GM21529 (cell line): ENCODE measurements around the gene ABCD2.
"Not testable (repeated sequence)": the region's sequence is repeated elsewhere in the genome, so short reads cannot be mapped to it uniquely, and the experiment has no call there.

ENCODE experiments used
- ATAC-seq: cut with Tn5 transposase; IDR thresholded peaks from one replicate; pipeline ENCODE4 v1.9.1; 2021; ENCODE audit not compliant: unreplicated experiment

ABCD2 gene

DNA sequence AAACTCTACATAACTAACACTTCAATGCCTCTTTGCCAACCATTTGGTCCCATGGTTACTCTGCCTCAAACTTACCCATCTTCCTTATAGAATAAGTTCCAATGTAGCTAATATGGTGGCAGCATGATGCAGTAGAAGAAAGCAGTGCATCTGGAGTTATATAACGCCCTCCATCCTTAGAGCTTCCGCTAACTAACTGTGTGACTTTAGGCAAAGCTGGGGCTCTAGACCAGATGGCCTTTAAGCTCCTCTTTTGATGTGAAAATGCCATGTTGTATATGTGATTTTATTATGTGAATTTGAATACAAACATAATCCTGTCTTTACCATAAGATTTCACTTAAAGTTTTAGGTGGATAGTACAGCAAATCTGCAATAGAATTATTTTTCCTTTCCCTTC is 6.1 kb downstream of the ABCD2 start:
- no peak for ATAC-seq

DNA sequence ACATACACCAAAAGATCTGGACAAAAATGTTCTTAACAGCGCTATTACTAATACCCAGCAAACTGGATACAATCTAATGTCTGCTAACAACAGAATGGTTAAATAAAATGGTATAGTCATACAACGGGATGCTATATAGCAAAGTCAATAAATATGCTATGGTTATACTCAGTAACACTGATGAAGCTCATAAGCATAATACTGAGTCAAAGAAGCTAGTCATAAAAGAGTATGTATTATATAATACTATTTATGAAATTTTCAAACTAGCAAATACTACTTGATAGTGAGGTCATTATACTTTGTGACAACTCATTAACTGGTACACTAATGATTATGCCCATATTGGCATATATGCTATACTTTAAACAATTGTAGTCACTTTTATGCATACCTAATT is 7.4 kb downstream of the ABCD2 start:
- ATAC-seq: no peak

DNA sequence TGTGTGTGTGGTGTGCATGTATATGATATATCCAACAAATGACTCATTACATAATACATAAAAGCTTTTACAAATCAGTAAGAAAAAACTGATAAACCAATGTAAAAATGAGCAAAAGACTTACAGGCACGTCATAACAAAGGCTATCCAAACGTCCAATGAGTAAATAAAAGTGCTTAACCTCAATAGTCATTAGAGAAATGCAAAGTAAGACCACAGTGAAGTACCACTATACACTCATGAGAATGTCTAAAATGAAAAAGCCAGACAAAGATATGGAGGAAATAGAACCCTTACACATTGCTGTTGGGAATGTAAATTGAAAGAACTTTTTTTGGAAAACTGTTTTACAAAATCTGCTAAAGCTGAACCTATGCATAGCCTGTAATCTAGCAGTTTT is 7.8 kb downstream of the ABCD2 start:
- ATAC-seq: no peak

DNA sequence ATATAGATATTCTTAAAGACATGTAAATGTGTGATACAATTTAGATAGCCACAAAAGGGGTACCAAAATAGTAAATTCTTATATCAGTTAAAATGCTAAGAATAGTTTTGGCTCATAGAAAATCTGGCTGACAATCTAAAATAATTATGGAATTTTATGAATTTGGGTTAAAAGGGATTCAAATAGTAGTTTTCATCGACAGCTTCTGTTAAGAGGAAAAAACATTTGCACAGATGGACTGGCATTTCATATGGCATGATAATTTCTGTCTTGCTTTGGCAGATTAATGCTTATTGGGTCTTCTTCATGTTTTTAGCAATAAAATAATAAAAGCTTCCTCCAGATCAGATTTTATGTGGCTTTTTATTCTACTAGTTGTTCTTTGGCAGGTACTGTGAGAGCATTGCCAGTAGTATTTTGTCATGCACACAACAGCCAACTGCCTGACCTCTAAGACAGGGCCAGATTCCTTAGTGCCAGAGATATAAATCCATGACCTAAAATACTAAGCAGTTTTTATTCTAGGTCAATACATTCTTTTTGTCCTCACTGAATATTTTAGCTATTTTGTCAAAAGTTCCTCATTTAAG is 9.1 kb downstream of the ABCD2 start:
- ATAC-seq: no peak

DNA sequence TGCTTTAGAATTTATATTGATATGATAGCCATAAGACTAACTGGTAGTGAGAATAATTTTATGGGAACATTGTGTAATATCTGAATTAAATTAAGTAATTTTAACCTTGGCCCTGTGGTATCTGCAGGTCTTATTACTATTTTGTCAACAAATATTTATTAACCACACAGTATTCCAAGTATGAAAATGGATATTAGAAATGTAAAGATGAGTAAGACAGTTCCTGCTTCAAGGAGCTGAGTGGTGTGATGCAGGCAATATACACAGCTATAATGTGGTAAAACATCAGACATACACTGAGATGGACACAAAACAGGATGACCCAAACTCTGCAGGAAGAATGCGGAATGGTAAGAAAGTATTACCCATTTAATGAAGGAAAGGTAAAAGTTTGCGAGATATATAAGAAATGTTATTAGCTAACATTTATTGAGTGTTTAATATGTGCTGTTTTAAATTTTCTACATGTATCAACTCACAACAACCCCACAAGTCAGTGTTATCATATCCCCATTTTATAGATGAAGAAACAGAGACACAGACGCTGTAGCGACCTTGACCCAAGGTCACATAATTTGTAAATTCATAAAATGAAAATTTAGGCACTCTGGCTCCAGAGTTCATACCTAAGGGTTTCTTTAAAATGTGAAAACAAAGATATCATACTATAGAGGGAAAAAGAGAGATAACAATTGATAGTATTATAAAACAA is 12.7 kb downstream of the ABCD2 start:
- ATAC-seq: no peak

DNA sequence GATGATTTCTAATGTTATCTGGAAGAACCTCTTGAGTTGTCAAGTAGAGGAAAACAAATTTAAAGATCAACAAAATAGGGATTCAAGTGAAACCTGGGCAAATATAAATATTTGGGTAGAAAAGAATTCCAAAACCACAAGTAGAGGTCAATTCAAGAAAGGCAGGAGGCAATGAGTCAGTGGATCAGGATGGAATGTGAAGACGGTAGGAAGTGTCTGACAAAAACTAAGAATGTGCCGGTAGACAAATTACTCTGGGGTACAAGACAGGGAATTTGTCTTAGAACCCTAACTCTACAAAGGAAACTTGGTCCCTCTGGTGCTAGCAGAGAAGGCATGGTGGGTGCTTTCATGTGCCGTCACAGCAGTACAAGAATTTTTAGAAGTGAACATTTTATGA is 13.6 kb downstream of the ABCD2 start:
- no peak for ATAC-seq

DNA sequence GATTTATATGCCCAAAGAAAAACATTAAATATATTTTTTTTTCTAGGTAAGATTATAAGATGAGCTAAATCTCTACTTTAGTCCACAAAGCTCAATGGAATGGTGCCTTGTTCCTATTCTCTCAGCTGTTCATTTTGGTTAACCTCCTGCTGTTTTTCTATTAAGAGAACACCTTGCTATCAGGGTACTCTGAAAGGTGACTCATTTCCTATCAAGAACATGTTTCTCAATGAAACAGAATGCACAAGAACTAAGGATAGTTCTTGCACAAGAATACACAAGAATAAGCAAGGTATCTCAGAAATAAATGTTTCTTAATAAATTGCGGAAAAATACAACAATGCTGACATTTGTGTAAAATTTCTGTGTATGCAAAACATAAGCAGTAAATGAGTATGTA is 14.1 kb downstream of the ABCD2 start:
- ATAC-seq: no peak

DNA sequence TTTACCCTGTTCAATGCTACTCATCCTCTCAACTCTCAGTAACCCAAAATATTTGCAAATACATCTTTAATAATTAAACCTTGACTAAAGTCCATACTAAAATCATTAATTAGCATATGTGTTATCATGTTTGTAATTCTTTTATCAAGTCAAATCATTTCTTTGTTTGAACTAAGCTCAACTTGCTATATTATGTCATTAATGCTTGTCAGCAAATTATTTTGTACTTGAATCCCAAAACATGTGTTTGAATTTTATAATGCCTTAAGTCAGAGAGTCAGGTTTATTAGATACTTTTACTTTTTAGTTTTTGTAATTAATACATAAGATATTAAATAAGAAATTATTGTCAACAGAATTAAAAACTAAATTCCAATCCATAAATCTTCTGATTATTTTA is 16.5 kb downstream of the ABCD2 start:
- ATAC-seq: no peak

DNA sequence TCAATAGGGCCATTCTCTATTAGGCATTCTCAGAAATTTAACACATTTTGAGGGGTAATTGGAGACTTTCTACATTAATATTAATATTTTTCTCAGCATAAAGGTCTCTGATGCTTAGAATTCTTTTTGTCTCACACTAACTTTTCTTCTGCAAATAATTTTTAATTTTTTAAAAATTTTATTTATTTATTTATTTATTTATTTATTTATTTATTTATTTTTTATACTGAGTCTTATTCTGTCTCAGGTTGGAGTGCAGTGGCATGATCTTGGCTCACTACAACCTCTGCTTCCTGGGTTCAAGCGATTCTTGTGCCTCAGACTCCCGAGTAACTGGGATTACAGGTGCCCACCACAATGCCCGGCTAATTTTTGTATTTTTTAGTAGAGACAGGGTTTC is 17.7 kb downstream of the ABCD2 start:
- not testable (repeated sequence) for ATAC-seq

DNA sequence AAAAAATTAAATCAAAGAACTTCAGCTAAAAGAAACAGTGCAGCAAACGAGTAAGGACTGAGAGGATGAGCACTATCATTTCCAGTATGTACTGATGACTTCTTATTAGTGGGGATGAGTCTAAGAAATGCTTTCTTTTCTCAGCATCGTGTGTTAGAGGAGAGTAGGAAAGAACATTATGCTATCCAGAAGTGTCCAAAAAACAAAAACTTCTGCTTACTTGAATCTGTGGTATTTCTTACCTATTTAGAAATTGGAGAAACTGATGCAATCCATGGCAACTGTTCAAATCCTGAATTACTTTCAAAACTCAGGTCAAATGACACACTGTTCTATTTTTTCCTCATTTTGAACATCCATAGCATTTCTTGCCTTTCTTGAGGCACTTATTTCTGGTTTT is 23.7 kb downstream of the ABCD2 start:
- no peak for ATAC-seq

DNA sequence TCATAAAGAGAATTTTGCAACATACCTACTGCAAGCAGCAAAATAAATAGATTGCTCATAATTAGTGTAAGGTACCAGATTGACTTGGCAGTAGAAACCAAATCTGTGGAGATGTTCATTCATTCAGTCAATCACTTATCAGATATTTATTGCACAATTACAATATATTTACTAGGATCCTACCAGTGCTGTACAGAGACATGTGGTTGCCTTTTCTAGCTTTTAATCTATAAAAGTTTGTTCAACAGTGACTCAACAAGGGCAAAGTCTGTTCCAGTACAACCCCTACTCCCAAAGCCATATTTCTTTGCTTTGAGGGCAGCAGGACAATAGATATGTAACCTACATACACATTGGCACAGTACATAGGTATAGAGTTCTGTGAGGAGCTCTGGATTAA is 27.3 kb downstream of the ABCD2 start:
- ATAC-seq: no peak

DNA sequence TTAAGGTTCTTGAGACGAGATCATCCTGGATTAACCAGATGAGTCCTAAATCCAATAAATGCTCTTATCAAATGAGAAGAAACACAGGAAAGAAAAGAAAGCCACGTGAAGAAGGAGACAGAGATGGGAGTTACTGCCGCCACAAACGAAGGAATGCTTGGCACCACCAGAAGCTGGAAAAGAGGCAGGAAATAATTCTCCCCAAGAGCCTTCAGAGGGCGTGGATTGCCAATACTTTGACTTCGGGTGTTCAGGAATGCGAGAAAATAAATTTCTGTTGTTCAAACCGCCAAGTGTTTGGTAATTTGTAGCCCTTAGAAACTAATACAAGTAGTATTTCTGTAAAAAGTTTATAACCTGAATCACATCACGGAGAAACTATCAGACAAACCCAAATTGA is 31.3 kb downstream of the ABCD2 start:
- ATAC-seq: no peak

DNA sequence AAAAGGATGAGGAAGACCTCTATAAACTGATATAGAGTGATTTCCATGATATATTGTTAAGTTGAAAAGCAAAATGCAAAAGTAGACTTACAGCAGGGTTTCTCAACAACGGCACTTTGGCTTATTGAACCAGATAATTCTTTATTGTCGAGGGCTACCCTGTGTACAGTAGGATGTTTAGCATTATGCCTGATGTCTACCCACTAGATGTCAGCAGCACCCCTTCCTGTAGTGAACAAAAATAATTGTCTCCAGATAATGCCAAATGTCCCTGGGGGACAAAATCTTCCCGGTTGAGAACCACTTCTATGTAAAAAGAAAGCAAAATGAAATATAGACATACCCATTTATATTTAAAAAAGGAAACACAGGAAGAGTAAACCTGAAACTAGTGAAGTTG is 32.4 kb downstream of the ABCD2 start:
- ATAC-seq: peak; percentile 86

DNA sequence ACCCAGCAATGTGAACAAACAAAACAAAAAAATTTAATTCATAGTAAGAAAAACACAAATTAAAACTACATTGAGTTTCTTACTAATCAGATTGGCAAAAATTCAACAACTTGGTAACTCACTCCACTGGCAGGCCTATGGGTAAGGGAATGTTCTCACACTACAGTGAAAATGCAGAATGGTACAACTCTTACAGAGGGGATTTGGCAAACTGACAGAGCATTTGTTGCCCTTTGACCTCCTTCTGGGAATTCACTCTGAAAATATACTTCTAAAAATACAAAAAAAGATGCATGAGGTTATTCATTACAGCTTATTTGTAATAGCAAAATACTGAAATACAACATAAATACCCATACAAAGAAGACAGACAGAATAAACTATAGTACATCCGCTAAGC is 32.8 kb downstream of the ABCD2 start:
- ATAC-seq: no peak

DNA sequence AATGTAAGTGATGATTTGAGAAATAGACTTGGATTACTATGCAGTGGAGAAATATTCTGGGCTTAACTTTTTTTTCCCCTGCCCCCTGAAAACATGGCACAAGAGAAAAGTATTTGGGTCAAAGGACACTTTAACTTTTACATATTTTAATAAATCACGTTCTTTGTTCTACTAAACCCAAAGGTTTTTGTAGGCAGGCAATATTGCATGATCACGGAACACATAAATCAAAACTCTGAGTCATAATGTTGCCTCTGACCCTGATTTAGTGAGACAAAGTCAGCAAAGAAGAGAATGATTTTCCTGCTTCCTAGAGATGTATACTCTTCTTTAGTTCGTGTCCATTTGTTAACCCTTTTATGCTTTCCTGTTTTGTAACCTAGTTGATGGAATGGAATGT is 38.0 kb downstream of the ABCD2 start:
- ATAC-seq: no peak

DNA sequence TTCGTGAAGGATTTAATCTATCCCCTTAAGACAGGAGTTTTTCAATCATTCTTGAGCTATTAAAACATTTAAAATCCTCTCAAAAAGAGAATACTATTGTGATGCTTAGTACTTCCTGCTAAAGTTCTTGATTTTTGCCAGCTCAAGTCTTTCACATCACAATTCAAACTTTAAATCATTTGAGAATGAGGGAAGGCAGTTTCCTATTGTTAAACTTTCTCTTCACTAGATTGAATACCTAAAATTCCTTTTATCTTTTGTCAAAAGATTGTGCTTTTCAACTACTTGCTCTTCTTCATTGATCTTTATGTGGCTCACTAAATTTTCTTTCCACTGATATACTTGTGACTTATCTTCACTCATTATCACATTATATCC is 44.1 kb downstream of the ABCD2 start:
- no peak for ATAC-seq

DNA sequence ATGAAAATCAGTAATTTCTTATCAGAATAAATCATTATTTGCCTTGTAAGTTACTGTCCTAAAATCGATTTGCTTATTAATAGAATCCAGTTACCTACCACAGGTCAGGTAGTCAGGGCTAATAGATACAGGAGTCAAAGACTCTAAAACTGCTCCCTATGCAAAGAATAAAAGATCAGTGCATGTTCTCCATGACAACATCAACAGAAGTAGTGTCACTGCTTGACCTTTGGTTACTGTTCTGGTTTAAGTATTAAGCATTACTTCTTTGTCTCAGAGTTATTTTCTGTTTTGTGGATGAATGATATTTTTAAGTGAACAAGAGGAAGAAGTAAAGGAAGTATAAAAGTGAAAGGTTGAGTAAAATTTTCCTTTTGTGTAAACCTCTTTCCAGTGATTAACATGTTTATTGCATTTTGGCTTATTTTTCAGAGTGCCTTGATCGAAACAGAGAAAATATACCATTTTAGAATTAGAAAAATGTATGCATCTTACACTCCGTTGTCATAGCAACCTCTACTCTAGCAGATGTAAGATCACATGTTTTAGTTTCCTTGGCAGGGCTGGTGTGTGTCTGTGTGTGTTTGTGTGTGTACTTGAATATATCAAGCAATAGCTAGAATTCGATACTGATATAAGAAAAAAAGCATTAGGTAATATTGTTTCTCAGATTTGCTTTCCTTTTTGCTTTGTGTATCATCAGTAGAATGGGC is 44.7 kb downstream of the ABCD2 start:
- ATAC-seq: no peak

DNA sequence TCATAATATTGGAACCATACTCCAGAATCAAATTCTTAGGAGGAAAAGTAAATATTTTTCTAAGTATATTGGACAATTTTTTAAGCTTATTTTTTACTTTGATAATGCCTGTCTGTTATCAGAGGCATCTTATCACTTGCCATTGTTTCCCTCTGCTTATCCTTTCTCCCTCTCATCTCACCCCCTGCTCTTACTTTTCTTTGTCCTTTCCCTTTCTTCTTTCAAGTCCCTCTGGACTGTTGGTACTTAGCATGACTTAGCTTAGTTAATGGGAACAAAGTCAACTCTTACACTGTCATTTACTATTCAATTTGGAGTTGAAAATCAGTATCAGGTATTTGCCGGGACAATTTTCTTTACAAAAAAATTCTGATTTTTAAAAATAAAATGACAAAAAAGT is 45.2 kb downstream of the ABCD2 start:
- ATAC-seq: no peak

DNA sequence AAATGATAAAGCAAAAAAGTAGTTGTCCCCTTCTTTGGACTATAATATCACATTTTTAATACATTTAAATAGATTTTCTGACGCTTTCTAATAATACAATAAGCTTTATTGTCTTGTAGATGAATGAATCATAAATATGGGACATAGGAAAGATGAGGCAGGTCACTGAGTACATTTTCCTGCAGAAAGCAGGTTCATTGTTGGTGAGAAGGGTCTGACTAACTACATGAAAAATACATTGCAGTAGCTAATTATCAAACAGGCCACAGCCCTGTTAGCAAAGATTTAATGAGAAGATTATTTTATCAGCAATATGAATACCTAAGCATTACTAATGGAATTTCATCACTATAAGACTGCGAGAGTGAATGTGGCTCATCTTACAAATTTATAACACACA is 45.6 kb downstream of the ABCD2 start:
- ATAC-seq: no peak

DNA sequence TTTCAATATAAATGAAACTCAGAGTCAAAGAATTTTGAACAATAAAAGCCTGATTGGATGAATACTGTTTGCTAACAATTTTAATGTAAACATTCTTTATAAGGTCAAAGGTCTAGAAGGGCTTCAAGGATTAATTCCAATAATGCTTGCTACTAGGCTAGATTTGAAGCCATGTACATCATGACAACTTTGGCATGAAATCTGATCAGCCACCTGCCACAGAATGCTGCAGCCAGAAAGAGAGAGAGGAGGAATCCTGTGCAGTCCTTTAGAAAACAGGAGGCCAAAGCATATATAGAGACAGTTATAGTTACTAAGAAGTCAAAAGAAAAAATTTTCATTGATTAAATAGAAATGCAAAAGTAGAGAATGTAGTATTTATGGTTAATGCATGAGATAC is 47.1 kb downstream of the ABCD2 start:
- ATAC-seq: no peak

DNA sequence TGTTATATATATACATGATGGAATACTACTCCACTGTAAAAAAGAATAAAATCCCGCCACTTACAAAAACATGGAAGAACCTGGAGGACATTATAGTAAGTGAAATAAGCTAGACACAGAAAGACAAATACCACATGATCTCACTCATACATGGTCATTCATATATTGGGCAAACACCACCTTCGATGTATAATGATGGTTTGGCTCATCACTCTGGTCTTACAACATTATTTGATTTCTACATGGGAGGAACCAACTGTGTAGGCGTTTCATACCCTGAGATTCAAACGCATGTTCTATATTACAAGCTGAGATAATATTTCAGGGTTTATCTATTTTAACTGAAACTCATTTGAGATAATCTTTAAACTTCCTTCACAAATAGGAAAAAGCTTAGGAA is 48.3 kb downstream of the ABCD2 start:
- ATAC-seq: no peak

DNA sequence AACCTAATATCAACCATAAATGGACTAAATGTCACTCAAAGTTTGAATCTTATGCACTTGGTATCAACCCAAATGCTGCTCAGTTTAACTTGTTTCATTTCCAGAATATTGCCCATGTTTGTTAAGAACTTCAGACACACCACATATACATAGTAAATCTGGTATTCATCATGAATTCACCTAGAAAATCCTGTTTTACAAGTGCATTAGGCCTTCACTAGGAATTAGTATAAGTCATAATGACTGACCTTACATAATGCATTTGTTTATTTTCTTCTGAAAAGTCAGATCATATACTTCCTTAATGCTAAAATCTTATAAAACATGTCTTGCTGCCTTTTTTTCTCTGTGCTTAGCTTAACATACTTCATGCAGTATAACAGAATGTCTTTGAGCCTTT is 66.1 kb downstream of the ABCD2 start:
- ATAC-seq: no peak

DNA sequence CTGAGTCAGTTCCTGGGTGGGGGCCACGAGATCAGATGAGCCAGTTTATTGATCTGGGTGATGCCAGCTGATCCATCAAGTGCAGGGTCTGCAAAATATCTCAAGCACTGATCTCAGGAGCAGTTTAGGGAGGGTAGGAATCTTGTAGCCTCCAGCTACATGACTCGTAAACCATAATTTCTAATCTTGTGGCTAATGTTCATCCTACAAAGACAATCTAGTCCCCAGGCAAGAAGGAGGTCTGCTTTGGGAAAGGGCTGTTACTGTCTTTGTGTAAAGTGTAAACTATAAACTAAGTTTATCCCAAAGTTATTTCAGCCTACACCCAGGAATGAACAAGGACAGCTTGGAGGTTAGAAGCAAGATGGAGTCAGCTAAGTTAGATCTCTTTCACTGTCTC is 75.4 kb downstream of the ABCD2 start:
- ATAC-seq: not testable (repeated sequence)
